Gastroesophageal sphincter (tissue), 4 donors: ENCODE measurements around the gene STIM2. TPM values are rescaled to one million over a fixed set of nuclear protein-coding genes. Genes with fewer than 3 reads are reported as not detected.
"Not testable (repeated sequence)": the region's sequence is repeated elsewhere in the genome, so short reads cannot be mapped to it uniquely, and the experiment has no call there.

Experiments
- ATAC-seq: fragments of 150-250 bp; one replicate; pipeline ENCODE4 v1.9.1; 2016; ENCODE audit warnings: mild to moderate bottlenecking, moderate library complexity
- H3K27ac ChIP-seq, 4 donors: fragments of 200-600 bp; sonication (generic) in 3 of 4; 1 replicate in 3 of 4; 2 replicates in 1 of 4; pipeline ENCODE4 v1.5.1; 2016 to 2019
- H3K27me3 ChIP-seq: fragments of 200-600 bp; sonication (generic); one replicate; pipeline ENCODE4 v1.5.1; 2019
- H3K36me3 ChIP-seq, 2 donors: fragments of 200-600 bp; sonication (generic); one replicate each; pipeline ENCODE4 v1.5.1; 2019; ENCODE audit warnings: control low read depth in 1 of 2
- H3K4me1 ChIP-seq, 3 donors: fragments of 200-600 bp; sonication (generic); 1 replicate in 2 of 3; 2 replicates in 1 of 3; pipeline ENCODE4 v1.5.1; 2016 to 2019; ENCODE audit warnings: control low read depth in 2 of 3
- H3K4me3 ChIP-seq, 2 donors: fragments of 200-600 bp; sonication (generic); one replicate each; pipeline ENCODE4 v1.5.1; 2019; ENCODE audit warnings: mild to moderate bottlenecking in 1 of 2, moderate library complexity in 1 of 2
- H3K9me3 ChIP-seq, 3 donors: fragments of 200-600 bp; sonication (generic); one replicate each; pipeline ENCODE4 v1.5.1; 2017 to 2019; ENCODE audit warnings: control low read depth in 2 of 3
- EP300 ChIP-seq: sonication (generic); formaldehyde crosslinking; IDR thresholded peaks from one replicate; pipeline ENCODE4 v1.6.1; 2017; ENCODE audit warnings: antibody characterized with exemption, mild to moderate bottlenecking
- POLR2A ChIP-seq, 2 donors: fragments of 450-650 bp; IDR thresholded peaks; one replicate each; pipeline ENCODE4 v1.6.1; 2017; ENCODE audit warnings: antibody characterized with exemption in 2 of 2, mild to moderate bottlenecking in 2 of 2, moderate library complexity in 1 of 2
- POLR2AphosphoS5 ChIP-seq: sonication (generic); formaldehyde crosslinking; IDR thresholded peaks from one replicate; pipeline ENCODE4 v1.6.1; 2017; ENCODE audit warnings: antibody characterized with exemption
- WGBS, 2 donors: methylation state at CpG; one replicate each; pipeline ENCODE4 v1.1.5; 2018; ENCODE audit warnings: low coverage in 1 of 2; 5-methylcytosine and 5-hydroxymethylcytosine counted together
- total RNA-seq, 4 donors: library from RNA; depleted of rRNA; stranded (reverse); fragments of >200 nt; gene quantifications; one replicate each; pipeline ENCODE4 v1.1.0, GENCODE V29; 2016
- TF ChIP-seq, protein P1 (sequence below), 4 experiments: fragments of 200-600 bp in 2 of 4; fragments of 450-650 bp in 2 of 4; sonication (generic) in 1 of 4; IDR thresholded peaks; one replicate each; pipeline ENCODE4 v1.5.1; 2017 to 2019; ENCODE audit warnings: antibody characterized with exemption in 4 of 4, mild to moderate bottlenecking in 2 of 4, moderate library complexity in 2 of 4

The STIM2 gene
- total RNA-seq, 4 donors from 2014 or later: 8.4 to 11.6 (median 10.5) TPM

DNA sequence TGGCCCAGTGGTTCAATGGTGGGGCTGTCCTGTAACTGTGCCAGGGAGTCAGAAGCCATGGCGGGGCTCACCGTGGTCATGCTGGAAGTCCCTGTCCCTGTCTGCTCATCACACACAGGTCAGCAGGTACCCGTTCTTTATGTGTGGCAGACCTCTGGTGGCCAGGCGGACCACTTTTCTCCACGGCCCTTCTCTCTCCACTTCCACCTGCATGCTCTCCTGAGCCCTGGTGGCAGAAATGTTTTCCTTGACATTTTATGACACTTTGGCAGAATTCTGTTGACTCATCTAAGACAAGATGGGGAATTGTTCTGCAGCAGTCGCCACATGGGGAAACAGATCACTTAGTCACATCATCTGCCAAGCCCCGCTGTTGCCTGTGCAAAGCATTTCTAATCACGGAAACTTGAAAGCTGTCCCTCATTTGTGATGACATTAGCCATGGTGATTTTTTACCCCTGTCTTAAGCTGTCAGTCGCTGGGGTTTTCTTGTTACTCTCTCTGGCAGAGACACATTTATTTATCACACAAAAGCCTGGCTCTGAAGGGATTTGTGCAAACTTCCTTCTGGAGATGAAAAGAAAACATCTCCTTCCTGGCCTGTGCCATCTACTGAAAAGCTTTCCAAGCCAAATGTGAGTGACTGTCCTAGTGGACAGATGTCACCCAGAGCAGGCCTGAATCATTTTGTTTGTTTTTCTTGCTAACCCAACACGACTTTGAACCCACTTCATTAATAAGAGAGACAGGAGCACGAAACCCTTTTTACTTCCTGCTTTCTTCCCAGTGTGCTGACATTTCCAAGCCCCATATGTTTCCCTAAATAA lies 38.8 kb upstream of the STIM2 start:
- no peak overlapping the region for H3K4me3 ChIP-seq
- WGBS, 2 donors: 60 to 61% methylated on average over 5 to 6 of the region's 11 CpGs
- H3K36me3 ChIP-seq: no peaks in the 10 kb centered on the region
- H3K9me3 ChIP-seq: no peaks in the 10 kb centered on the region
- H3K4me1 ChIP-seq: no peaks in the 10 kb centered on the region
- H3K27ac ChIP-seq: no peak overlapping the region
- ATAC-seq: no peak
- H3K27me3 ChIP-seq: no peaks in the 10 kb centered on the region
- no peak for TF ChIP-seq EP300
- no peak for TF ChIP-seq POLR2AphosphoS5
- TF ChIP-seq POLR2A (IDR thresholded peaks at IDR 0.05): no peak
- TF ChIP-seq, protein P1, sequence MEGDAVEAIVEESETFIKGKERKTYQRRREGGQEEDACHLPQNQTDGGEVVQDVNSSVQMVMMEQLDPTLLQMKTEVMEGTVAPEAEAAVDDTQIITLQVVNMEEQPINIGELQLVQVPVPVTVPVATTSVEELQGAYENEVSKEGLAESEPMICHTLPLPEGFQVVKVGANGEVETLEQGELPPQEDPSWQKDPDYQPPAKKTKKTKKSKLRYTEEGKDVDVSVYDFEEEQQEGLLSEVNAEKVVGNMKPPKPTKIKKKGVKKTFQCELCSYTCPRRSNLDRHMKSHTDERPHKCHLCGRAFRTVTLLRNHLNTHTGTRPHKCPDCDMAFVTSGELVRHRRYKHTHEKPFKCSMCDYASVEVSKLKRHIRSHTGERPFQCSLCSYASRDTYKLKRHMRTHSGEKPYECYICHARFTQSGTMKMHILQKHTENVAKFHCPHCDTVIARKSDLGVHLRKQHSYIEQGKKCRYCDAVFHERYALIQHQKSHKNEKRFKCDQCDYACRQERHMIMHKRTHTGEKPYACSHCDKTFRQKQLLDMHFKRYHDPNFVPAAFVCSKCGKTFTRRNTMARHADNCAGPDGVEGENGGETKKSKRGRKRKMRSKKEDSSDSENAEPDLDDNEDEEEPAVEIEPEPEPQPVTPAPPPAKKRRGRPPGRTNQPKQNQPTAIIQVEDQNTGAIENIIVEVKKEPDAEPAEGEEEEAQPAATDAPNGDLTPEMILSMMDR (IDR thresholded peaks at IDR 0.05): no peak

DNA sequence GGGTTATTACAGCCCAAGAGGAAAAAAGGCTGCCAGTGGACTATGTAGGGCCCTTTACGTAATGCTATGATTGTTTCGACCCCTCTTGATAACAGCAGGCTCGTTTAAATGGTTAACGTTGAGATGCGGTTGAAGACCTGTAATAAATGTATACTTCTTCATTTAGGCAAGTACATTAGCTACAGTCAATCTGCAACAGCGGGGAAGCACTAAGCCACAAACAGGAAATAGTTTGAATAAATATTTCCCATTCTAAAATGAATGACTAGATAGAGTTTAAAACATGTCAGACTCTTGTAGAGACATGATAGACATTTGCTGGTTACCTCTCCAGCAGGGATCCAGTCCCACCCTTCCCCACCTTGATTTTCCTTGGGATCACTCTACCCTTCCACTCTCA lies 38.1 kb upstream of the STIM2 start:
- no peaks in the 10 kb centered on the region for H3K27me3 ChIP-seq
- no peaks in the 10 kb centered on the region for H3K9me3 ChIP-seq
- H3K4me3 ChIP-seq: no peak overlapping the region
- H3K27ac ChIP-seq: no peak overlapping the region
- ATAC-seq: no peak
- H3K36me3 ChIP-seq: no peaks in the 10 kb centered on the region
- H3K4me1 ChIP-seq: no peaks in the 10 kb centered on the region
- no peak for TF ChIP-seq POLR2A (IDR thresholded peaks at IDR 0.05)
- no peak for TF ChIP-seq EP300
- no peak for TF ChIP-seq POLR2AphosphoS5
- TF ChIP-seq, protein P1 (IDR thresholded peaks at IDR 0.05): no peak
- 62 to 72% methylated on average over 3 to 6 of the region's 6 CpGs for WGBS, 2 donors

DNA sequence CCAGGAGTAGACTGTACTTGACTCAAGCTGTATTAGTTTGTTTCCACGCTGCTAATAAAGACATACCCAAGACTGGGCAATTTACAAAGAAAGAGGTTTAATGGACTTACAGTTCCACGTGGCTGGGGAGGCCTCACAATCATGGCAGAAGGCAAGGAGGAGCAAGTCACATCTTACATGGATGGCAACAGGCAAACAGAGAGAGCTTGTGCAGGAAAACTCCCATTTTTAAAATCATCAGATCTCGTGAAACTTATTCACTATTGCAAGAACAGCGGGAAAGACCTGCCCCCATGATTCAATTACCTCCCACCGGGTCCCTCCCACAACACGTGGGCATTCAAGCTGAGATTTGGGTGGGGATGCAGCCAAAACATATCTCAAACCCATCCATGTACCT lies 37.7 kb upstream of the STIM2 start:
- ATAC-seq, H3K27ac ChIP-seq, H3K27me3 ChIP-seq, H3K36me3 ChIP-seq, H3K4me3 ChIP-seq, H3K9me3 ChIP-seq, H3K4me1 ChIP-seq: not testable (repeated sequence)
- 87 to 90% methylated on average over 5 of the region's 6 CpGs for WGBS, 2 donors

- 90 to 100% methylated on average over 1 to 3 of the region's 3 CpGs for WGBS, 2 donors
- TF ChIP-seq POLR2AphosphoS5: no peak
- no peak for TF ChIP-seq EP300
- TF ChIP-seq, protein P1 (IDR thresholded peaks at IDR 0.05): no peak
- TF ChIP-seq POLR2A (IDR thresholded peaks at IDR 0.05): no peak
- ATAC-seq: no peak
These were observed 37.1 kb upstream of the STIM2 start for GRCh38 chr4:26823583-26823982.

DNA sequence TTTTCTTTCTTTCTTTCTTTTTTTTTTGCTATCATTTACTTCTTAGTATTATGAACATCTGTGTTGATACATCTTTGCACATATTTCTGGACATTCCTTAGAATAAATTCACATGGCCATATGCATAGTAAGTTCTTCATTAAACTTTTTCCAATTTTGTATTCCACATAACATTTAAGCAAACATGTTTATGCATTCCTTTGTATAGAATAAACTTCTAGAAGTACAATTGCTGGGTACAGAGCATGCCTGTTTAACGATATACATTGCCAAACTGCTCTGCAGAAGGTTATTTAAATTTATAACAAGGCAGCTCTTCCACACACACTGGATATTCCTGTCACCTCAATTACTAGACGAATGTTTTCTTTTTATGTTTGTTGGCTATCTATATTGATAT lies 36.0 kb upstream of the STIM2 start:
- WGBS, 2 donors: 82 to 87% methylated on average over 2 of the region's 2 CpGs
- TF ChIP-seq POLR2AphosphoS5 (no peak), EP300 (no peak), POLR2A (IDR thresholded peaks at IDR 0.05) (no peak)
- TF ChIP-seq, protein P1 (IDR thresholded peaks at IDR 0.05): no peak
- no peak overlapping the region for H3K4me3 ChIP-seq
- no peaks in the 10 kb centered on the region for H3K27me3 ChIP-seq
- no peaks in the 10 kb centered on the region for H3K9me3 ChIP-seq
- H3K27ac ChIP-seq: no peak overlapping the region
- no peak for ATAC-seq
- H3K4me1 ChIP-seq: no peaks in the 10 kb centered on the region
- no peaks in the 10 kb centered on the region for H3K36me3 ChIP-seq

More at GRCh38 chr4:26823583-26823982, 37.1 kb upstream of the STIM2 start:
- no peak overlapping the region for H3K4me3 ChIP-seq
- H3K9me3 ChIP-seq: no peaks in the 10 kb centered on the region
- H3K36me3 ChIP-seq: no peaks in the 10 kb centered on the region
- no peaks in the 10 kb centered on the region for H3K27me3 ChIP-seq
- no peaks in the 10 kb centered on the region for H3K4me1 ChIP-seq
- H3K27ac ChIP-seq: no peak overlapping the region
